ENCODE results near the gene GNAS. TPM values are rescaled to one million over a fixed set of nuclear protein-coding genes. Genes with fewer than 3 reads are reported as not detected.
A peak's percentile ranks its signal among the peaks of the same experiment; 100 is the strongest.

Gene GNAS
- total RNA-seq, 1 experiment from 2014 or later, result 1,936 TPM

GRCh38 chr20:58886546-58886945 is 34.0 kb downstream of the GNAS start:
- H3K27ac Mint-ChIP-seq (ENCODE audit: unreplicated experiment), result no peak overlapping the region
- CTCF ChIA-PET, result interaction anchor here (0.7 kb wide), 1 partner anchor 10 kb away, joined by 5 read pairs; no protein-coding TSS in a partner anchor
- intact Hi-C loops (cut with micrococcal nuclease; ENCODE audit: unreplicated experiment), result no loop called here

GRCh38 chr20:58888103-58888502 is 35.6 kb downstream of the GNAS start:
- no TSS peak for BruUV-seq (replicated peaks)
- Histone ChIP-seq H3K4me1 (peaks cover 4% of the 10 kb centered on the region), H3K27me3 (replicated peaks; ENCODE audit: control insufficient read depth, insufficient read depth, low read length) (peaks cover 2% of the 10 kb centered on the region; the same call in 1 of the 2 replicates), H3K9me3 (peaks cover 7% of the 10 kb centered on the region), H3K4me3 (ENCODE audit: low read depth, low read length) (no peak overlapping the region), H3K36me3 (ENCODE audit: control insufficient read depth, insufficient read depth, low read length) (no peaks in the 10 kb centered on the region)
- no peak overlapping the region for H3K27ac Mint-ChIP-seq (ENCODE audit: unreplicated experiment)
- CTCF ChIA-PET, result no interaction called here
- TF ChIP-seq CTCF (IDR thresholded peaks at IDR 0.05; ENCODE audit: insufficient read depth in 1 of 2, low read depth in 1 of 2, low read length in 1 of 2, severe bottlenecking in 1 of 2, unreplicated experiment in 1 of 2), result no peak
- POLR2A ChIA-PET, result no interaction called here
- H3K27me3 Mint-ChIP-seq (ENCODE audit: insufficient read depth, unreplicated experiment), result no peaks in the 10 kb centered on the region
- DNase-seq, result no peak
- H3K4me3 Mint-ChIP-seq (ENCODE audit: unreplicated experiment), result no peak overlapping the region
- H3K4me1 Mint-ChIP-seq (ENCODE audit: low read depth, unreplicated experiment), result peaks cover 6% of the 10 kb centered on the region
- H3K36me3 Mint-ChIP-seq (ENCODE audit: insufficient read depth, unreplicated experiment), result peaks cover 25% of the 10 kb centered on the region
- H3K9me3 Mint-ChIP-seq (ENCODE audit: unreplicated experiment), result no peaks in the 10 kb centered on the region
- intact Hi-C loops (cut with micrococcal nuclease; ENCODE audit: unreplicated experiment), result no loop called here

More at GRCh38 chr20:58886546-58886945, 34.0 kb downstream of the GNAS start:
- H3K4me3 Mint-ChIP-seq (ENCODE audit: unreplicated experiment), result no peak overlapping the region
- TF ChIP-seq CTCF (IDR thresholded peaks at IDR 0.05; ENCODE audit: insufficient read depth in 1 of 2, low read depth in 1 of 2, low read length in 1 of 2, severe bottlenecking in 1 of 2, unreplicated experiment in 1 of 2), result no peak
- H3K4me1 ChIP-seq, result 0 out of 2 replicates have a peak, but pooled peaks cover 5% of the 10 kb centered on the region
- no peaks in the 10 kb centered on the region for H3K36me3 ChIP-seq (ENCODE audit: control insufficient read depth, insufficient read depth, low read length)
- DNase-seq, result no peak
- H3K9me3 ChIP-seq, result peaks cover 7% of the 10 kb centered on the region
- H3K36me3 Mint-ChIP-seq (ENCODE audit: insufficient read depth, unreplicated experiment), result peaks cover 9% of the 10 kb centered on the region
- POLR2A ChIA-PET, result no interaction called here
- BruUV-seq (replicated peaks), result no TSS peak
- no peaks in the 10 kb centered on the region for H3K9me3 Mint-ChIP-seq (ENCODE audit: unreplicated experiment)
- H3K27me3 ChIP-seq (replicated peaks; ENCODE audit: control insufficient read depth, insufficient read depth, low read length), result peaks cover 2% of the 10 kb centered on the region; the same call in 1 of the 2 replicates
- no peak overlapping the region for H3K4me3 ChIP-seq (ENCODE audit: low read depth, low read length)
- peaks cover 5% of the 10 kb centered on the region for H3K27me3 Mint-ChIP-seq (ENCODE audit: insufficient read depth, unreplicated experiment)
- peaks cover 12% of the 10 kb centered on the region for H3K4me1 Mint-ChIP-seq (ENCODE audit: low read depth, unreplicated experiment)

- BruUV-seq (replicated peaks), result no TSS peak
- Histone ChIP-seq H3K36me3 (ENCODE audit: control insufficient read depth, insufficient read depth, low read length) (no peaks in the 10 kb centered on the region), H3K4me1 (peaks cover 7% of the 10 kb centered on the region), H3K27me3 (replicated peaks; ENCODE audit: control insufficient read depth, insufficient read depth, low read length) (no peaks in the 10 kb centered on the region), H3K9me3 (peaks cover 7% of the 10 kb centered on the region), H3K4me3 (ENCODE audit: low read depth, low read length) (no peak overlapping the region)
- Mint-ChIP-seq H3K4me1 (ENCODE audit: low read depth, unreplicated experiment) (no peaks in the 10 kb centered on the region), H3K27ac (ENCODE audit: unreplicated experiment) (peak overlapping the region; percentile 8), H3K27me3 (ENCODE audit: insufficient read depth, unreplicated experiment) (no peaks in the 10 kb centered on the region), H3K36me3 (ENCODE audit: insufficient read depth, unreplicated experiment) (peaks cover 31% of the 10 kb centered on the region), H3K4me3 (ENCODE audit: unreplicated experiment) (no peak overlapping the region), H3K9me3 (ENCODE audit: unreplicated experiment) (no peaks in the 10 kb centered on the region)
- ChIA-PET CTCF (no interaction called here), POLR2A (no interaction called here)
- TF ChIP-seq CTCF (IDR thresholded peaks at IDR 0.05; ENCODE audit: insufficient read depth in 1 of 2, low read depth in 1 of 2, low read length in 1 of 2, severe bottlenecking in 1 of 2, unreplicated experiment in 1 of 2), result no peak
- intact Hi-C loops (cut with micrococcal nuclease; ENCODE audit: unreplicated experiment), result no loop called here
- no peak for DNase-seq
Measured at GRCh38 chr20:58888521-58889333, 36.2 kb downstream of the GNAS start.
